SKM-1 treated with dmso at 0.1 percent for 144 hours (cell line): ENCODE results near the gene PYGL.
A peak's percentile ranks its signal among the peaks of the same experiment; 100 is the strongest.
"Not testable (repeated sequence)": the region's sequence is repeated elsewhere in the genome, so short reads cannot be mapped to it uniquely, and the experiment has no call there.

Experiments used
- DNase-seq: peaks from one replicate; lab custom pipeline; 2025; ENCODE audit not compliant: unreplicated experiment; lab: John Stamatoyannopoulos, UW

The PYGL gene

GRCh38 chr14:50943943-50944646 lies at the start of gene PYGL:
PYGL (minus strand) TSS chr14:50944483; CDS start chr14:50944403, 80 bp downstream.
- DNase-seq, result no peak

- no peak for DNase-seq
Observed at GRCh38 chr14:50985859-50986331, 41.6 kb upstream of the PYGL start.

- DNase-seq, result no peak
Observed at GRCh38 chr14:50985124-50985858, 41.0 kb upstream of the PYGL start.

GRCh38 chr14:50984036-50984710 lies 39.9 kb upstream of the PYGL start:
- no peak for DNase-seq

- DNase-seq, result no peak
Observed at GRCh38 chr14:50979941-50980850, 35.9 kb upstream of the PYGL start.

GRCh38 chr14:50978888-50979287 lies 34.6 kb upstream of the PYGL start:
- no peak for DNase-seq

GRCh38 chr14:50978529-50978871 lies 34.2 kb upstream of the PYGL start:
- no peak for DNase-seq

GRCh38 chr14:50977863-50978528 lies 33.7 kb upstream of the PYGL start:
- DNase-seq, result no peak

- no peak for DNase-seq
Observed at GRCh38 chr14:50974118-50974517, 29.8 kb upstream of the PYGL start.

GRCh38 chr14:50972734-50973133 lies 28.5 kb upstream of the PYGL start:
- no peak for DNase-seq

GRCh38 chr14:50970886-50971781 lies 26.9 kb upstream of the PYGL start:
- no peak for DNase-seq

- peak; percentile 32 for DNase-seq
Observed at GRCh38 chr14:50967790-50968189, 23.5 kb upstream of the PYGL start.

GRCh38 chr14:50967103-50967502 lies 22.8 kb upstream of the PYGL start:
- no peak for DNase-seq

GRCh38 chr14:50964683-50965390 lies 20.6 kb upstream of the PYGL start:
- no peak for DNase-seq

GRCh38 chr14:50963919-50964318 lies 19.6 kb upstream of the PYGL start:
- DNase-seq, result no peak

- no peak for DNase-seq
Observed at GRCh38 chr14:50961605-50962221, 17.4 kb upstream of the PYGL start.

GRCh38 chr14:50957296-50957695 lies 13.0 kb upstream of the PYGL start:
- DNase-seq, result no peak

- not testable (repeated sequence) for DNase-seq
Observed at GRCh38 chr14:50956421-50956820, 12.1 kb upstream of the PYGL start.
